Subcutaneous abdominal adipose tissue (tissue), 5 donors: ENCODE data around the gene TMED10.

Source experiments
- H3K27ac ChIP-seq: one replicate; pipeline ENCODE4 v1.7.0; 2013; ENCODE audit warnings: low read depth, mild to moderate bottlenecking, inconsistent platforms, low read length, moderate library complexity
- H3K27me3 ChIP-seq, 5 donors: one replicate each; pipeline ENCODE4 v1.7.0; 2013; ENCODE audit warnings: low read length in 5 of 5, inconsistent platforms in 1 of 5; ENCODE audit not compliant: control insufficient read depth in 5 of 5, insufficient read depth in 4 of 5
- H3K36me3 ChIP-seq, 5 donors: one replicate each; pipeline ENCODE4 v1.7.0; 2013; ENCODE audit warnings: low read length in 5 of 5; ENCODE audit not compliant: control insufficient read depth in 5 of 5, insufficient read depth in 5 of 5
- H3K4me1 ChIP-seq, 5 donors: one replicate each; pipeline ENCODE4 v1.7.0; 2013; ENCODE audit warnings: low read length in 5 of 5, mild to moderate bottlenecking in 3 of 5, moderate library complexity in 1 of 5; ENCODE audit not compliant: control insufficient read depth in 5 of 5, insufficient read depth in 5 of 5
- H3K4me3 ChIP-seq, 5 donors: one replicate each; pipeline ENCODE4 v1.7.0; 2013; ENCODE audit warnings: low read length in 5 of 5, low read depth in 1 of 5
- H3K9ac ChIP-seq, 5 donors: one replicate each; pipeline ENCODE4 v1.7.0; 2013; ENCODE audit warnings: low read length in 5 of 5, mild to moderate bottlenecking in 4 of 5, moderate library complexity in 3 of 5
- H3K9me3 ChIP-seq, 5 donors: one replicate each; pipeline ENCODE4 v1.7.0; 2013; ENCODE audit warnings: low read length in 5 of 5; ENCODE audit not compliant: control insufficient read depth in 5 of 5
- donor health status: healthy.
- donor health status: healthy.
- donor health status: healthy.
- donor health status: healthy.
- donor health status: healthy.

The TMED10 gene

DNA sequence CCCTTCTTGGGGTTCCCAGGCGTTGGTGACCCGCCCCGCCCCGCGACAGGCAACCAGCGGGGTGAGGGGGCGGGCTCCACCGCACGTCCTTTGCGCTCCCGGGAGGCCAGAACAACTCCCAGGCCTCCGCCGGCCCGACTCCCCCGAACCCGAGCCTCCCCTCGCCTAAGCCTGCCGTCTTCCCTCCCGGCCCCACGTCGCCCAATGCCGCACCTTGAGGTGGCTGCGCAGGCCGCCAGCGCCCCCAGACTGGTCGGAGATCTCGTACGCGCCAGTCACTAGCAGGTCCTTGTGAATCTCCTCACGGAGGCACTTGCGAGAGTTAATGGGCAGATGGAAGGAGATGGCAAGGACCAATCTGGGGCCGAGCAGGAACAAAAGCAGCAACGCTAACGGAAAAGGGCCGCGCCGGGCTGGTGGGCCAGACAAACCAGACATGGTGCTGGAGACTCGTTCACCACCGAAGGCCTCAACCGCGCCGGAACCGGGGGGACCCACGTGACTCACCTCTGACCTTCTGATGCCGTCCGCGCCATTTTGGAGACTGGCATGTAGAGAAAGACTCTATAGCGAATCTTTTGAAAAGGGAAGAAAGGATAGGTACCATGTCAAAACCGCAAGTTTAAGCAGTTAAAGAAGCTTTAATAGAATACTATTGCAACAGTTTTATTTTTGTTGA lies at the start of gene TMED10:
Gene TMED10 (minus strand): TSS at position 471 of the 679 bp plus-strand sequence. CDS start 33 bp downstream, at position 438.
- Histone ChIP-seq H3K27me3 (no peaks in the 10 kb centered on the region), H3K9me3 (no peaks in the 10 kb centered on the region), H3K9ac (peak within 1 kb of the TSS; percentile 93 to 100 (median 99)), H3K36me3 (no peaks in the 10 kb centered on the region), H3K4me1 (peaks cover 0 to 31% (median 27%) of the 10 kb centered on the region in 5 donors), H3K27ac (peak within 1 kb of the TSS; percentile 99), H3K4me3 (peak within 1 kb of the TSS; percentile 92 to 96 (median 95))

DNA sequence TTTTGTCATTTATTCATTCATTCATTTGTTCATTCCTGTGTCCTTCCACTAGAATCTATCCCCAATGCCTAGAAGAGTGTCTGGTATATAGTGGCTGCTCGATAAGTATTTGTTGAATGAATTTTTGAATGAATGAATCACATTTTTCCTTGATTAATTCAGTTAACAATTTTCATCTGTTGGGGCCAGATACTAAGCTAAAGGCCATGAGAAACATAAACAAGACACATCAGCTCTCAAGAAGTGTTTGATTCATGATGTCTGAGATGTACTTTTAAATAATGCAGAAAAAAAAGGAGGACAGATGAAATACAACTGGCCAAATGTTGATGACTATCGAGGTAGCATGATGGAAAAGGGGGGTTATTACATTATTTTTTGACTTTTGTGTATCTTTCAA lies 48.1 kb upstream of the TMED10 start:
- Histone ChIP-seq H3K9ac (no peak overlapping the region), H3K4me1 (peaks cover 0 to 35% (median 15%) of the 10 kb centered on the region in 5 donors), H3K9me3 (no peaks in the 10 kb centered on the region), H3K27me3 (no peaks in the 10 kb centered on the region), H3K27ac (no peak overlapping the region), H3K4me3 (no peak overlapping the region), H3K36me3 (no peaks in the 10 kb centered on the region)

GRCh38 chr14:75223664-75224154 lies 47.3 kb upstream of the TMED10 start:
- Histone ChIP-seq H3K9me3 (no peaks in the 10 kb centered on the region), H3K27ac (no peak overlapping the region), H3K27me3 (no peaks in the 10 kb centered on the region), H3K4me3 (no peak overlapping the region), H3K4me1 (peaks cover 0 to 29% (median 14%) of the 10 kb centered on the region in 5 donors), H3K36me3 (no peaks in the 10 kb centered on the region), H3K9ac (no peak overlapping the region)

- H3K4me1 ChIP-seq: peaks cover 0 to 21% (median 11%) of the 10 kb centered on the region in 5 donors
- no peak overlapping the region for H3K27ac ChIP-seq
- no peaks in the 10 kb centered on the region for H3K9me3 ChIP-seq
- no peaks in the 10 kb centered on the region for H3K36me3 ChIP-seq
- no peak overlapping the region for H3K4me3 ChIP-seq
- no peaks in the 10 kb centered on the region for H3K27me3 ChIP-seq
- H3K9ac ChIP-seq: no peak overlapping the region
Observed at GRCh38 chr14:75222208-75222701, 45.8 kb upstream of the TMED10 start.

- Histone ChIP-seq H3K27ac (no peak overlapping the region), H3K9ac (no peak overlapping the region), H3K9me3 (no peaks in the 10 kb centered on the region)
Observed at GRCh38 chr14:75221797-75222196, 45.4 kb upstream of the TMED10 start.

DNA sequence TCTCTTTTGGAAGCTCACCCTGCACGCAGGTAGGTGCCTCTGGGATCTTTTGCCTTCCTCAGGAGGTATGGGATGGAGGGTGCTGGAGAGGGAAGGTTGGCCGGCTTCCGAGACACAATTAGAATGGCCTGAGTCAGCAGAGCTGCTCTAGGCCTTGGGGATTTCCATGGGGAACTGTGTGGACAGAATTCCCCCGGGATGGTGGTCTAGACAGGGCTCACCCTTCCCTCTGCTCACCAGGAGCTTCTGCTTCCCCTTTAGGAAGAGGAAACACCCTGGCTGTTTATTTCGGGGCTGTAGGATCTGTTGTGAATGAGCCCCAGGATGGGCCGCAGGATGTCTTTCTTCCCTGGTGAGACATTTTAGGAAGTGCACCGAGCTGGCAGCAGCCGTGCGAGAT lies 43.7 kb upstream of the TMED10 start:
- H3K27me3 ChIP-seq: no peaks in the 10 kb centered on the region
- no peaks in the 10 kb centered on the region for H3K9me3 ChIP-seq
- H3K27ac ChIP-seq: no peak overlapping the region
- no peaks in the 10 kb centered on the region for H3K36me3 ChIP-seq
- no peak overlapping the region for H3K4me3 ChIP-seq
- H3K9ac ChIP-seq: no peak overlapping the region
- peaks cover 0 to 21% (median 11%) of the 10 kb centered on the region in 5 donors for H3K4me1 ChIP-seq

More at GRCh38 chr14:75221797-75222196, 45.4 kb upstream of the TMED10 start:
- Histone ChIP-seq H3K36me3 (no peaks in the 10 kb centered on the region), H3K4me1 (peaks cover 0 to 21% (median 11%) of the 10 kb centered on the region in 5 donors), H3K27me3 (no peaks in the 10 kb centered on the region), H3K4me3 (no peak overlapping the region)

DNA sequence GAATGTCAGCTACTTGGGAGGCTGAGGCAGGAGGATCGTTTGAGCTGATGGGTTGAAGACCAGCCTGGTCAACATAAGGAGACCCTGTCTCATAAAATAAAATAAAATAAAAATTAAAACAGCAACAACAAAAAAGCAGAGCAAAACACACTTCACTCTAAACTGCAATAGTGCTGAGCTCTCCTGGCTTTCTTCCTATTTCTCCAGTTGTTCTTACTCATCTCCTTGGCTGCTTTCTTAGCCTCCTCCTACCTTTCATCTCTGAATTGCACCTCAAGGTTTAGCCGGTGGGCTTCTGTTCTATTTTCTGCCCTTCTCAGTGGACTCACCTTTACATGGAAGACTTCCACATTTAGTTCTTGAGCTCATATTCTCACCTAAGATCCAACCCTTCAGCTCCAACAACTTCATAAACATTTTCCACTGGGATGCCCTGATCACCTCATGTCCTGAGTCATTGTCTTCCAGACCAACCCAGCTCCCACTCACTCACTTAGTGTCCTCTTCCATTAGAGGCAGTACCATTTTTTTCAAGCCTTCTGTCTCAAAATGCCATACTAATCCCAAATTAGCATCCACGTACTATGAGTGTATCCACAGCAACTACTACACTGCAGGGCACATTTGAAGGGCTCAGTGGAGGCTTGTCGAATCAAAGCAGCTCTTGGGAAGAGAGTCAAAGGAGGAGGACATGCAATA lies 41.2 kb upstream of the TMED10 start:
- H3K36me3 ChIP-seq: no peaks in the 10 kb centered on the region
- H3K9ac ChIP-seq: no peak overlapping the region
- H3K4me1 ChIP-seq: peaks cover 0 to 12% (median 6%) of the 10 kb centered on the region in 5 donors
- H3K4me3 ChIP-seq: no peak overlapping the region
- no peak overlapping the region for H3K27ac ChIP-seq
- no peaks in the 10 kb centered on the region for H3K9me3 ChIP-seq
- H3K27me3 ChIP-seq: no peaks in the 10 kb centered on the region

GRCh38 chr14:75216427-75217006 lies 40.1 kb upstream of the TMED10 start:
- Histone ChIP-seq H3K27ac (no peak overlapping the region), H3K9me3 (no peaks in the 10 kb centered on the region), H3K36me3 (no peaks in the 10 kb centered on the region), H3K27me3 (no peaks in the 10 kb centered on the region), H3K4me3 (no peak overlapping the region), H3K9ac (no peak overlapping the region), H3K4me1 (peaks cover 0 to 1% (median 0%) of the 10 kb centered on the region in 5 donors)

DNA sequence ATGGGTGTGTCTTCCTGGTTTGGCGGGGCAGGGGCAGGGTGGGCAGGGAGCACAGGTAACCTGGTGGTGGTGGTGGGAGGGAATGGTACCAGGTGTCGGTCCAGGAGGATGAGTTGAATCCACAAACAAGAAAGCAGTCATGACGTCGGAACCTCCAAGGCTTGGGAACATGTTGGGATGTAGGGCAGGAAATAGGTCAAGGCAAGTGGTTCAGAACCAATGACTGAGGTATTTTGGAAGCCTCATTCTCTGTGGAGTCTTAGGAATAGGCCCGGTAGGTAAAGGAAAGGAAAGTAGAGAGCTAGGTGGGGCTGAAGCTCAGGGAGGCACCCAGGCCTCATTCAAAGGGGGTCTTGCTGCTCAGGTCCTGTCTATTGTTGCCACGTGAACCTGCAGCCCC lies 39.1 kb upstream of the TMED10 start:
- Histone ChIP-seq H3K9me3 (no peaks in the 10 kb centered on the region), H3K27me3 (no peaks in the 10 kb centered on the region), H3K4me3 (no peak overlapping the region), H3K9ac (no peak overlapping the region), H3K36me3 (no peaks in the 10 kb centered on the region), H3K4me1 (no peaks in the 10 kb centered on the region), H3K27ac (no peak overlapping the region)

- H3K36me3 ChIP-seq: no peaks in the 10 kb centered on the region
- H3K9ac ChIP-seq: no peak overlapping the region
- H3K4me1 ChIP-seq: no peaks in the 10 kb centered on the region
- H3K9me3 ChIP-seq: no peaks in the 10 kb centered on the region
- no peak overlapping the region for H3K27ac ChIP-seq
- no peaks in the 10 kb centered on the region for H3K27me3 ChIP-seq
- no peak overlapping the region for H3K4me3 ChIP-seq
Observed at GRCh38 chr14:75214558-75214957, 38.1 kb upstream of the TMED10 start.
